ENCODE data around the gene TUBGCP3.
A peak's percentile ranks its signal among the peaks of the same experiment; 100 is the strongest.

TUBGCP3 gene

GRCh38 chr13:112450118-112450903 lies 137.6 kb downstream of the TUBGCP3 start:
- no peak for DNase-seq

- no peak for DNase-seq
These were observed 138.4 kb downstream of the TUBGCP3 start for GRCh38 chr13:112449545-112449930.

GRCh38 chr13:112448621-112449544 lies 139.1 kb downstream of the TUBGCP3 start:
- DNase-seq: no peak

- no peak for DNase-seq
These were observed 140.0 kb downstream of the TUBGCP3 start for GRCh38 chr13:112447761-112448603.

GRCh38 chr13:112447306-112447705 lies 140.6 kb downstream of the TUBGCP3 start:
- no peak for DNase-seq

- DNase-seq: no peak
These were observed 141.1 kb downstream of the TUBGCP3 start for GRCh38 chr13:112446867-112447266.

- no peak for DNase-seq
These were observed 141.5 kb downstream of the TUBGCP3 start for GRCh38 chr13:112446347-112446861.

- DNase-seq: no peak
These were observed 142.3 kb downstream of the TUBGCP3 start for GRCh38 chr13:112445411-112446271.

GRCh38 chr13:112444416-112445399 lies 143.2 kb downstream of the TUBGCP3 start:
- no peak for DNase-seq

- DNase-seq: peak; percentile 7
These were observed 144.0 kb downstream of the TUBGCP3 start for GRCh38 chr13:112443995-112444311.

GRCh38 chr13:112443191-112443994 lies 144.6 kb downstream of the TUBGCP3 start:
- no peak for DNase-seq

- DNase-seq: no peak
These were observed 145.4 kb downstream of the TUBGCP3 start for GRCh38 chr13:112442483-112443090.

GRCh38 chr13:112441779-112442310 lies 146.1 kb downstream of the TUBGCP3 start:
- no peak for DNase-seq

- DNase-seq: no peak
These were observed 146.7 kb downstream of the TUBGCP3 start for GRCh38 chr13:112441226-112441625.

GRCh38 chr13:112438515-112438914 lies 149.4 kb downstream of the TUBGCP3 start:
- no peak for DNase-seq

GRCh38 chr13:112438094-112438493 lies 149.9 kb downstream of the TUBGCP3 start:
- DNase-seq: no peak

GRCh38 chr13:112435973-112436372 lies 152.0 kb downstream of the TUBGCP3 start:
- no peak for DNase-seq
